Measurements from ENCODE around the gene RNF31.

DNA sequence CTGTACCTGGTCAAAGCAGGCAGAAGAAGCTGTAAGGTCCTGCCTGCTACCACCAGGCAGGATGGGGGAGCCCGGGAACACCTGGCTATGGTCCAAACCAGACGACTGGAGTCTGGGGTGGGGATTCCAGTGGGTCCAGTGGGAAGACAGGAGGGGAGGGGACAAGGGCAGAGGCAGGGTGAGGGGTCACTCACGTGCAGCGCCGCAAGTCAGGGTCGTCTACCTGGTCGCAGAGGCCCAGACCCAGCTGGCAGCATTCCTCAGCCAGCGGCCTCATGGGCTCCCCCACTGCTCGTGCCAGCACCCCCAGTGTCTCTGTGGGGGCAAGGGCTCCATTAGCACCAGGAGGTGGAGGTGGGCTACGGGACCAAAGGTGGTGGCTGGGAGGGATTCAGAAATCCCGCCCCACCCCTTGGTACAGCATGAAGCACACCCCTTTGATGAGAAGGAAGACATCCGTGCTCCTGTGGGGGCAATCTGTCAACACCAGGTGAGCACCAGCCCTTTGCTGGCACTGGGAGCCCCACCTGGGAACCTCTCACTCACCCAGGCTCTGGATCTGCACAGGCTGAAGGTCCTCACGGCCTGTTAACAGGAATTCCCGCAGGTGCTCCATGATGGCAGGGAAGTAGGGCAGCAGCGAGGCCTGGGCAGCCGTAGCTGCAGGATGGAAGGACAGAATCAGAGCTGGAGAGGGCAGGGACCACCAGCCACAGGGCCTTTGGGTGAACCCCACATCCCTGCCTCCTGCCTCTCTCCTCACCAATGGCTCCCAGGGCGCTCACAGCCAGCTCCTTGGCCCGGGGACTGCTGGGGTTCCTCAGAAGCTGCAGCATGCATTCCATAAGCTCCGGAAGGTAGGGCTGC is 37.0 kb downstream of the RNF31 start:
- TF ChIP-seq CTCF (IDR thresholded peaks at IDR 0.05; ENCODE audit: low read depth, low read length, poor library complexity, severe bottlenecking), result no peak
- TF ChIP-seq EZH2phosphoT487 (IDR thresholded peaks at IDR 0.05; ENCODE audit: borderline replicate concordance, low read length), result no peak
